AG04450 (cell line): ENCODE measurements around the gene NMNAT3. TPM values are rescaled to one million over a fixed set of nuclear protein-coding genes. Genes with fewer than 3 reads are reported as not detected.

ENCODE experiments used
- CTCF ChIA-PET: fragments of 300-600, 350-600 bp; formaldehyde crosslinking; extraction: SDS; loops from one replicate; lab custom pipeline; 2022; ENCODE audit warnings: antibody characterized with exemption, inconsistent platforms; lab: Charles Lee
- POLR2A ChIA-PET: fragments of 350-600 bp; formaldehyde crosslinking; extraction: SDS; loops from one replicate; lab custom pipeline; 2021; ENCODE audit warnings: antibody characterized with exemption, inconsistent platforms; lab: Yijun Ruan, JAX
- DNase-seq: peaks from one replicate; pipeline ENCODE4 v3.0.0-alpha.2; 2011; ENCODE audit warnings: low read depth, low spot score
- H3K27ac ChIP-seq: one replicate; pipeline ENCODE4 v1.5.1; 2012; ENCODE audit warnings: low read depth, low read length, control low read depth
- H3K27me3 ChIP-seq: one replicate; pipeline ENCODE4 v1.6.0; 2012; ENCODE audit warnings: low read length; ENCODE audit not compliant: control insufficient read depth, insufficient read depth
- H3K4me3 ChIP-seq: 2 replicates; pipeline ENCODE4 v1.5.1; 2011; ENCODE audit warnings: mild to moderate bottlenecking, low read depth, low read length, control low read depth
- H3K9me3 ChIP-seq: 2 replicates; pipeline ENCODE4 v1.5.1; 2012; ENCODE audit warnings: low read length; ENCODE audit not compliant: control insufficient read depth, insufficient read depth
- CTCF ChIP-seq: IDR thresholded peaks from 2 replicates; pipeline ENCODE4 v1.5.1; 2011; ENCODE audit warnings: low read depth, low read length, control low read depth, inconsistent platforms
- polyA plus RNA-seq: library from polyadenylated mRNA; depleted of rRNA; stranded (reverse); fragments of >200 nt; gene quantifications from 2 replicates; pipeline ENCODE4 v1.2.3, GENCODE V29; 2011

Gene NMNAT3
- polyA plus RNA-seq, 1 experiment = 0.22 TPM

DNA sequence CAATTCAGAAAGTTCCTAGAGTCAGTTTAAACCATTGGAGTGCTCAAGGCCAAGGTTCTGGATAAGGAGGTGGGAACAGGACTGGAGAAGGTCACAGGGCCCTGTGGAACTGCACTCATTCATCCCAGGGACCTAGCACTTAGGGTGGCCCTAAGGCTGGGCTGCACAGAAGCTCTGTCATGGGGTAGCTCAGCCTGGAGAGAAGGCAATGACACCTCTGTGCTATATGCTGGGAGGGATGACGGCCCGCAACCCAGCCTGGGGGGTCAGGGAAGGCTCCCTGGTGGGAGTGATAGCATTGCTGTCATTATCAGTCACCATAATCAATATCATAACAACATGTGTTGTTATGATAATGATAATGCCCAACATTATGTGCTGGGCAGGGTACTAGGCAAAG, 151.6 kb downstream of the NMNAT3 start:
- ChIA-PET POLR2A (no interaction called here), CTCF (no interaction called here)
- TF ChIP-seq CTCF = no peak
- Histone ChIP-seq H3K9me3 (no peaks in the 10 kb centered on the region), H3K27me3 (no peaks in the 10 kb centered on the region), H3K4me3 (no peak overlapping the region), H3K27ac (no peak overlapping the region)
- DNase-seq = no peak

DNA sequence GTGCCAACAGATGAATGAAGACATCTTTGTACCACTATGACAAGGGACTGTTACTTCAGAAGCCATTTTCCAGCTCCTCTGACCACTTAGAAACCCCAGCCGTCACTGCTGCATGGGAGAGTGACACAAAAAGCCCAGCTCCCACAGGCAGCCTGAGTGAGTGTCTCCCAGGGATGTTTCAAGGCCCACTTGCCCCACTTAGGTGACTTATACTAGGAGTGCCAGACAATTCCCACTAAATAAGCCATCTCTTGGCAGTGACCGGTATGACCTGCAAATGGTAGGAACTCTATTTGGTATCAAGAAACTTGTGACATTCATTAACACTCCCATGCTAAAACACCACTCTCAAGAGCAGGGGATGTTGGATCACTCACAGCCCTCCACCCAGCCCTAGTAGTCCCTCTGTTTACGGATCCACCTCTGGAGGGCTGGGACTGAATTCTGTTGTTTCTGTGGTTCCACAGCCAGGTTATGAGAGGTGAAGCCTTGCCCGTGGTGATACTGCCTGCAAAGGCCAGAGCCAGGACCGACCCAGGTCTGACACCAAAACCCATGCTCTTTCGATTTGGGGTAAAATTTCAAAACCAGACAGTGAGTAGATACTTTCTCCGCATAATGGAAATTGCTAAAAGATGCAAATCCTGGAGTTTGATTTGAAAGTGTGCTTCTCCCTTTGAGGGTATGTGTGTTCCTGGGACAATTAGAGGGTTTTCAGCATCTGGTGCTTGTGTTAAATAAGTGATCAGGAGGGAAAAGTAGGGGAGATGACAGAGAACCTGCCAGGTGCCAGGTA, 152.7 kb downstream of the NMNAT3 start:
- TF ChIP-seq CTCF = no peak
- Histone ChIP-seq H3K27ac (no peak overlapping the region), H3K4me3 (no peak overlapping the region), H3K27me3 (no peaks in the 10 kb centered on the region), H3K9me3 (no peaks in the 10 kb centered on the region; the same call in 1 of the 2 replicates)
- ChIA-PET CTCF (no interaction called here), POLR2A (no interaction called here)
- DNase-seq = no peak

GRCh38 chr3:139523718-139524117, 154.1 kb downstream of the NMNAT3 start:
- no peak overlapping the region for H3K27ac ChIP-seq
- ChIA-PET POLR2A (no interaction called here), CTCF (interaction anchor here (1.1 kb wide), 1 partner anchor 96 kb away, joined by 3 read pairs; no protein-coding TSS in a partner anchor)
- DNase-seq = no peak
- H3K9me3 ChIP-seq = no peaks in the 10 kb centered on the region; the same call in 1 of the 2 replicates
- no peak overlapping the region for H3K4me3 ChIP-seq
- no peaks in the 10 kb centered on the region for H3K27me3 ChIP-seq
- TF ChIP-seq CTCF = no peak

- CTCF ChIA-PET = interaction anchor here (1.1 kb wide), 1 partner anchor 95 kb away, joined by 3 read pairs; no protein-coding TSS in a partner anchor
Measured at GRCh38 chr3:139523166-139523565, 154.6 kb downstream of the NMNAT3 start.

More at GRCh38 chr3:139523166-139523565, 154.6 kb downstream of the NMNAT3 start:
- Histone ChIP-seq H3K4me3 (no peak overlapping the region), H3K27ac (no peak overlapping the region), H3K9me3 (no peaks in the 10 kb centered on the region; the same call in 1 of the 2 replicates), H3K27me3 (no peaks in the 10 kb centered on the region)
- POLR2A ChIA-PET = no interaction called here
- DNase-seq = no peak
- no peak for TF ChIP-seq CTCF
